GM12891 (cell line): ENCODE data around the gene PLD3.

Experiments
- POLR2A ChIP-seq: IDR thresholded peaks from 2 replicates; pipeline ENCODE4 v1.6.1; 2011; ENCODE audit warnings: low read depth, low read length, control low read depth
- POLR2AphosphoS5 ChIP-seq: IDR thresholded peaks from 2 replicates; pipeline ENCODE4 v1.6.1; 2011; ENCODE audit warnings: low read depth, low read length, control low read depth
- SPI1 ChIP-seq: IDR thresholded peaks from 2 replicates; pipeline ENCODE4 v1.6.1; 2011; ENCODE audit warnings: low read depth, low read length, control low read depth
- TAF1 ChIP-seq: IDR thresholded peaks from 2 replicates; pipeline ENCODE4 v1.6.1; 2011; ENCODE audit warnings: low read depth, low read length, control low read depth

- TF ChIP-seq POLR2A (no peak), SPI1 (no peak), TAF1 (no peak), POLR2AphosphoS5 (no peak)
Measured at GRCh38 chr19:40344422-40344821, 4.1 kb upstream of the PLD3 start.
